Measurements from ENCODE around the gene AKAIN1.

DNA sequence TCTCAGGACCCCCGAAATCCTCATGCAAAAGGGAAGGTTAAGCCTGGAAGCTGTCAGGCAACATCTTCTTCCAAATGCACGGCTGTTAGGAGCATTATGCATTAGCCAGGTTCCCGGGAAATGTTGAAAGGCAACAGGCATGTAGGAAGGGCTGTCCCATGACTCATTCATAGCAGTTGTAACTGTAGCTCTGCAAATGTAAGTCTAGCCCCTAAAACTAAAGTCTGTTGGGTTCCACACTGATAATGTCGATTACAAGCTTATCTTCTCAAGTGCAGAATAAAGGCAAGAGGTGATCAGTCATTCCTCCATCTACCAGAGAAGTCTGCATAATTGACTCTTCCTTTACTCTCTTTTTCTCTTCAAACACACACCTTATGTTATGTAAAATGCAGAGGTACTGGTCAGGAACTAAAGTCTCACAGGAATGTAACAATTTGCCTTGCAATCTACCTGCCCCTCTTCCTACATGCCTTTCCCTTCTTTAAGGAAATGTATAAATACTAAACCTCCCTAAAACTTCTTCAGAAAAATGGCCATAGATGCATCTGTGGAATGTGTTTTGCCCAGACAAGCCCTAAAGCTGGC, 99.8 kb downstream of the AKAIN1 start:
- TF ChIP-seq, protein P1, sequence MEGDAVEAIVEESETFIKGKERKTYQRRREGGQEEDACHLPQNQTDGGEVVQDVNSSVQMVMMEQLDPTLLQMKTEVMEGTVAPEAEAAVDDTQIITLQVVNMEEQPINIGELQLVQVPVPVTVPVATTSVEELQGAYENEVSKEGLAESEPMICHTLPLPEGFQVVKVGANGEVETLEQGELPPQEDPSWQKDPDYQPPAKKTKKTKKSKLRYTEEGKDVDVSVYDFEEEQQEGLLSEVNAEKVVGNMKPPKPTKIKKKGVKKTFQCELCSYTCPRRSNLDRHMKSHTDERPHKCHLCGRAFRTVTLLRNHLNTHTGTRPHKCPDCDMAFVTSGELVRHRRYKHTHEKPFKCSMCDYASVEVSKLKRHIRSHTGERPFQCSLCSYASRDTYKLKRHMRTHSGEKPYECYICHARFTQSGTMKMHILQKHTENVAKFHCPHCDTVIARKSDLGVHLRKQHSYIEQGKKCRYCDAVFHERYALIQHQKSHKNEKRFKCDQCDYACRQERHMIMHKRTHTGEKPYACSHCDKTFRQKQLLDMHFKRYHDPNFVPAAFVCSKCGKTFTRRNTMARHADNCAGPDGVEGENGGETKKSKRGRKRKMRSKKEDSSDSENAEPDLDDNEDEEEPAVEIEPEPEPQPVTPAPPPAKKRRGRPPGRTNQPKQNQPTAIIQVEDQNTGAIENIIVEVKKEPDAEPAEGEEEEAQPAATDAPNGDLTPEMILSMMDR (IDR thresholded peaks at IDR 0.05), result no peak
- TF ChIP-seq POLR2A (IDR thresholded peaks at IDR 0.05), result no peak
